ENCODE results near the gene SOX2. TPM values are rescaled to one million over a fixed set of nuclear protein-coding genes. Genes with fewer than 3 reads are reported as not detected.

SOX2 gene
- total RNA-seq: 100 to 1,000 TPM in 2 of 8 experiments, 10 to 100 TPM in 4, under 1 TPM in 1, not detected in 1; 0.41 to 144 (median 80.7) TPM

DNA sequence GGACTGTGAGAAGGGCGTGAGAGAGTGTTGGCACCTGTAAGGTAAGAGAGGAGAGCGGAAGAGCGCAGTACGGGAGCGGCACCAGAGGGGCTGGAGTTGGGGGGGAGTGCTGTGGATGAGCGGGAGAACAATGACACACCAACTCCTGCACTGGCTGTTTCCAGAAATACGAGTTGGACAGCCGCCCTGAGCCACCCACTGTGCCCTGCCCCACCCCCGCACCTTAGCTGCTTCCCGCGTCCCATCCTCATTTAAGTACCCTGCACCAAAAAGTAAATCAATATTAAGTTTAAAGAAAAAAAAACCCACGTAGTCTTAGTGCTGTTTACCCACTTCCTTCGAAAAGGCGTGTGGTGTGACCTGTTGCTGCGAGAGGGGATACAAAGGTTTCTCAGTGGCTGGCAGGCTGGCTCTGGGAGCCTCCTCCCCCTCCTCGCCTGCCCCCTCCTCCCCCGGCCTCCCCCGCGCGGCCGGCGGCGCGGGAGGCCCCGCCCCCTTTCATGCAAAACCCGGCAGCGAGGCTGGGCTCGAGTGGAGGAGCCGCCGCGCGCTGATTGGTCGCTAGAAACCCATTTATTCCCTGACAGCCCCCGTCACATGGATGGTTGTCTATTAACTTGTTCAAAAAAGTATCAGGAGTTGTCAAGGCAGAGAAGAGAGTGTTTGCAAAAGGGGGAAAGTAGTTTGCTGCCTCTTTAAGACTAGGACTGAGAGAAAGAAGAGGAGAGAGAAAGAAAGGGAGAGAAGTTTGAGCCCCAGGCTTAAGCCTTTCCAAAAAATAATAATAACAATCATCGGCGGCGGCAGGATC, at the start of gene SOX2:
TSS of gene SOX2 (plus strand) at position 601 of the 811 bp plus-strand sequence. CDS start 436 bp downstream, outside the sequence.
- Histone ChIP-seq H3K4me3 (peak within 1 kb of the TSS; percentile 46 to 64 (median 58)), H3K4me1 (replicated peaks in 1 of 2) (peaks cover 16 to 27% of the 10 kb centered on the region in 2 donors), H3K27ac (peak within 1 kb of the TSS; percentile 70 to 95)
- in situ Hi-C loops (cut with MboI; ENCODE audit: low pct_unique_long_range_greater_than_20kb in 2 of 9, low sequenced_read_pairs in 9 of 9, unreplicated experiment in 9 of 9): loop anchor here in 7 of 9 experiments (25.0 kb wide), 3 partner anchors 551 to 976 kb away; no protein-coding TSS in a partner anchor
- ATAC-seq (replicated peaks in 6 of 8): peak; percentile 42 to 80 (median 76)
- WGBS, 10 experiments: 0 to 15% (median 5%) methylated on average over 1 to 12 of the region's 37 CpGs; no CpG with 5 or more reads in 2 of the 10 experiments

DNA sequence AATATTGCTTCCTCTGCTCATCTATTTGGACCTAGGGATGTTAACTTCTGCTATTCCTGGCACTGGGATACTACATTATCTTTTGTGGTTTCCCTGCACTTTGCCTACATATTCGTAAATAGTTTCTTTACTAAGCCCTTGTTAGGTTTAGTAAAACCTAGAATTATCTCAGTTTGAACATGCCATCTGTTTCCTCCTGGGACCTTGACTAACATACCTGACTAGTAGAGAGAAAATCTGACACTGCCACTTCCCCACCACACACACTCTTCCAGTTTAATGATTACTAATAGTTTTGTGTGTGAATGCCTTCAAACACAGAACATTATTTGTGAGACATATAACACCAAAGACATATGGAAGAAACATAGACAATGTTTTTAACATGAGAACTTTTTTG, 28.2 kb upstream of the SOX2 start:
- WGBS, 10 experiments: 0 to 100% (median 44%) methylated on average over 1 of the region's 1 CpG; no CpG with 5 or more reads in 4 of the 10 experiments
- ATAC-seq (replicated peaks in 6 of 8): no peak
- in situ Hi-C loops (cut with MboI; ENCODE audit: low pct_unique_long_range_greater_than_20kb in 2 of 9, low sequenced_read_pairs in 9 of 9, unreplicated experiment in 9 of 9): loop anchor here in 1 of 9 experiments (25.0 kb wide), 1 partner anchor 471 kb away; no protein-coding TSS in a partner anchor
- Histone ChIP-seq H3K4me1 (replicated peaks in 1 of 2) (peaks cover 9 to 15% of the 10 kb centered on the region in 2 donors), H3K27ac (no peak overlapping the region), H3K4me3 (no peak overlapping the region)

DNA sequence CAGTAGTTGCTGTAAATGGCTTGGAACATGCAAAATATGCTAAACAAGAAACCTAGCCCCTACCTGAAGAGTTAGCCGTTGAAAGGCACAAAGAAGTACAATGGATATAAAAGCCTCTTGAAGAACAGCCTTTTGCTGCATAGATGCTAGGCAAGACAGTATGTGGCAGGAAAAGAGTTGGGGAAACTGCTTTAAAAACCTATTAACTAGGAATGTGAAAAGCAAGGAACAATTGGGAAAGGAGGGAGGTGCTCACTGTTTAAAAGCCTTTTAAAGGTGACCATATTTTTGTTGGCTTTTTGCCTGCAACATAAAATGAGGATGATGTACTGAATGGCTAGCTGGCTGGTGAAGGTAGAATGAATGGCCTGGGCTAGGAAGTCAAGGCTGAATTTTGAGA, 24.5 kb upstream of the SOX2 start:
- no peak overlapping the region for H3K27ac ChIP-seq
- peaks cover 13 to 28% of the 10 kb centered on the region in 2 donors for H3K4me1 ChIP-seq (replicated peaks in 1 of 2)
- in situ Hi-C loops (cut with MboI; ENCODE audit: low pct_unique_long_range_greater_than_20kb in 2 of 9, low sequenced_read_pairs in 9 of 9, unreplicated experiment in 9 of 9): loop anchor here in 1 of 9 experiments (25.0 kb wide), 1 partner anchor 475 kb away; no protein-coding TSS in a partner anchor
- no peak for ATAC-seq (replicated peaks in 6 of 8)
- WGBS, 10 experiments: 0 to 57% (median 15%) methylated on average over 1 of the region's 1 CpG; no CpG with 5 or more reads in 3 of the 10 experiments
- H3K4me3 ChIP-seq: no peak overlapping the region

DNA sequence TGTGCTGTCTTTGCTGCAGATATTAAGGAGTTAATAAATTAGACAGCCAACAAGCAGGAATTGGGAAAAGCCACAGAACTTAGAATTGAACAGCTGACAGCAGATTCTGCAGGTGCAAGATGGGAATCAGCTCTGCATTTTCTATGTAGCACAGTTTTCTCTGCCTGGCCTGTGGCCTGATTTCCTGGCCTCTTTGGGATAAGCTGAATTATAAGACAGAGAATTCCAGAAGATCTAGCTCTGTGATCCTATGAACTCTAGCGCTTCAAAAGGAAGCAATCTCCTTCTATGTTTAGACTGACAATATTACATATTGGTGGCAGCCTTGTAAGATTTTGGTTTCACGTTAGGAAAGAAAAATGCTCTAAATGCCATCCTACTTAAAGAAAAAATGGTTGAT, 24.0 kb upstream of the SOX2 start:
- H3K27ac ChIP-seq: no peak overlapping the region
- H3K4me3 ChIP-seq: no peak overlapping the region
- 13 to 100% (median 80%) methylated on average over 1 to 2 of the region's 2 CpGs; no CpG with 5 or more reads in 3 of the 10 experiments for WGBS, 10 experiments
- in situ Hi-C loops (cut with MboI; ENCODE audit: low pct_unique_long_range_greater_than_20kb in 2 of 9, low sequenced_read_pairs in 9 of 9, unreplicated experiment in 9 of 9): loop anchor here in 1 of 9 experiments (25.0 kb wide), 1 partner anchor 475 kb away; no protein-coding TSS in a partner anchor
- peaks cover 18 to 34% of the 10 kb centered on the region in 2 donors for H3K4me1 ChIP-seq (replicated peaks in 1 of 2)
- no peak for ATAC-seq (replicated peaks in 6 of 8)

DNA sequence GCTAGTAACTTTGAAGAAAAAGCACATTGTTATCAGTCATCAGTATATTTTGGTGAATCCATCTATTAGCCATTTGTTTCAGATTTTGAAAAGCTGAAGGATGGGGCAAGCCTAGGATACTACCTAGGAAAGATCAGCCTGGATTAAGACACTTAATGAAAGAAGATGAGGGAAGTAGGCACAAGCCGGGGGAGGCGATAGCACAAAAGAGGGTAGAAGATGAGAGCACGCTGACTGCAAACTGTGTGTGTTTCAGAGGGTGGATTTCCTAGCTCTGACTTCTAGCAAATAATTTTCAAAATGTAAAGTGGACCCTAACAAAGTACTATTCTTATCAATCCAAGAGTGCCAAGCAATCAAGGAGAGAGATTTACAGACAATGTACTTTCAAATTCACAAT, 22.2 kb upstream of the SOX2 start:
- Histone ChIP-seq H3K27ac (no peak overlapping the region), H3K4me1 (replicated peaks in 1 of 2) (peaks cover 19 to 43% of the 10 kb centered on the region in 2 donors), H3K4me3 (no peak overlapping the region)
- WGBS, 10 experiments: 41 to 100% (median 89%) methylated on average over 1 to 3 of the region's 3 CpGs; no CpG with 5 or more reads in 2 of the 10 experiments
- no peak for ATAC-seq (replicated peaks in 6 of 8)
- in situ Hi-C loops (cut with MboI; ENCODE audit: low pct_unique_long_range_greater_than_20kb in 2 of 9, low sequenced_read_pairs in 9 of 9, unreplicated experiment in 9 of 9): loop anchor here in 1 of 9 experiments (25.0 kb wide), 1 partner anchor 477 kb away; no protein-coding TSS in a partner anchor

DNA sequence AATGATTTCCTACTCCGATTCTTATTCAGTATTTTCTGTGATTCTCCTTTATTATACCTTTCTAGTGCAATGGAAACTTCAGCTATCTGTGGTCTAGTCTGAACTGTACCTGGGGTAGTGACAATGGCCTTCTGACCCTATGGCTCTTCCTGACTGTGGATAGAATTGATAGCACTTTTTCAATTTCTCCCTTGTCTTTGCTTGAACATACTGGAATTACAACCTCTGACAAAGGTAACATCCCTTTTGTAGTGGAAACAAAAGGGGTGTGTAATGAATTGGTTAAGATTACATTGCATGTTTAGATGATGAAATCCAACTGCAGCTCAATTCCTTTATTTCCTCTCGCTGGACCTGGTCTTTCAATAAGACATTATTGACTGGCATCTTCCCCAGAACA, 21.0 kb upstream of the SOX2 start:
- Histone ChIP-seq H3K4me1 (replicated peaks in 1 of 2) (peaks cover 25 to 43% of the 10 kb centered on the region in 2 donors), H3K27ac (no peak overlapping the region), H3K4me3 (no peak overlapping the region)
- in situ Hi-C loops (cut with MboI; ENCODE audit: low pct_unique_long_range_greater_than_20kb in 2 of 9, low sequenced_read_pairs in 9 of 9, unreplicated experiment in 9 of 9): loop anchor here in 2 of 9 experiments (10.0 to 25.0 kb wide), 2 partner anchors 476 to 478 kb away; no protein-coding TSS in a partner anchor
- ATAC-seq (replicated peaks in 6 of 8): no peak
- WGBS, 10 experiments: 7 to 100% (median 78%) methylated on average over 1 to 2 of the region's 2 CpGs

DNA sequence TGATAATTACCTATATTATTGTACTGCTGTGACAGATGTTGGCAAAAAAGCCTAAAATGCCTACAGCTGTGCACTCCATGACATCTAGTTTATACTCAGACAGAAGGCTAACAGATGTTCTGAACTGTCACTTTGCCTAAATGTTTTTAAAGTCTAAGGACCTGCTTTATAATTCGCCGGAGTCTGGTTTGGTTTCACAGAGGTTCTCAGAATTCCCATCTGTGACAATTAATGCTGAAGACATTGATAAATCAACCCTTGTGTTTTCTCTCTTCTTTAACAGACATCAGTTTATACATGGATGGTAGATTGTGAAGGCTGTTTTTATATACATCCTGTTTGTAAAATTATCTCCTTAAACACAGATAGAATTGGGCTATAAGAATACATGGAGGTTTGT, 19.8 kb upstream of the SOX2 start:
- WGBS, 10 experiments: 0 to 65% (median 25%) methylated on average over 2 of the region's 2 CpGs; no CpG with 5 or more reads in 5 of the 10 experiments
- Histone ChIP-seq H3K4me3 (no peak overlapping the region), H3K27ac (no peak overlapping the region), H3K4me1 (replicated peaks in 1 of 2) (peaks cover 33 to 42% of the 10 kb centered on the region in 2 donors)
- ATAC-seq (replicated peaks in 6 of 8): no peak
- in situ Hi-C loops (cut with MboI; ENCODE audit: low pct_unique_long_range_greater_than_20kb in 2 of 9, low sequenced_read_pairs in 9 of 9, unreplicated experiment in 9 of 9): loop anchor here in 2 of 9 experiments (10.0 to 25.0 kb wide), 2 partner anchors 477 to 480 kb away; no protein-coding TSS in a partner anchor

DNA sequence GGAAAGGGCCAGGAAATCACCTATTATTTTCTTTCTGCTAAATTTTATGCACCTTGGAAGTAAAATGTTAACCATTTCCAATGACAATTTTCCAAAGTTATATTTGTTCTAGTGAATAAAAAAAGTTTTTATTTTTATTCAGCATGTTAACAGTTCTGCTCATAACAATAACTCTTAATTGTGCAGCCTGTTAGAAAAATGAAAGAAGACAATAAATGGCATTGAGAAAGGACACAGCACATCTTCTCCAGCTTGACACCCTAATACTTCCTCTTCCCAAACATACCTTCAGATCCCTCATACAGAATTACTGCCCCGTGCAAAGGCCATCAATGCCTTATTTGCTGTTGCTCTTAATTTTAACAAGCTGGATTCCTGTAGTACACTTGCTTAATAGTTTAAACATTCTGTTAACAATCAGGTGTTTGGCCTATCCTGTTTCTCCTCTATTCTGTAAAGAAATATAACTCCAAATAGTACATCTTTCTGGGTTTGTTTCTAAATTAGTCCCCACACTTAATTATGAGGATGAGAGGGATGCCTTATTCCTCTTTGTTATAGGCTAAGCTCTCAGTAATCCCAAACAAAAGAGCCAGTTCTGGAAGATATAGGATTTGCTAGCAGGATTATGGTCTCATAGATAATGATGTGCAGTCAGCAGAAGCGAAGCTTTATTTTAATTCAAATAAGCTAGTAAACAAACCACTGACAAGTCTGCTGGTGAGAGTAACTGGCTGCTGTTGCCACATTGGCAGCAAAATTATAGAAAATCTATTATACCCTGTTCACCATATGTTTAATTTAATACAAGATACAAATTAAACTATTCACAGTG, 19.2 kb upstream of the SOX2 start:
- Histone ChIP-seq H3K4me3 (no peak overlapping the region), H3K4me1 (replicated peaks in 1 of 2) (peaks cover 28 to 39% of the 10 kb centered on the region in 2 donors), H3K27ac (no peak overlapping the region)
- in situ Hi-C loops (cut with MboI; ENCODE audit: low pct_unique_long_range_greater_than_20kb in 2 of 9, low sequenced_read_pairs in 9 of 9, unreplicated experiment in 9 of 9): loop anchor here in 2 of 9 experiments (10.0 to 25.0 kb wide), 2 partner anchors 478 to 480 kb away; no protein-coding TSS in a partner anchor
- ATAC-seq (replicated peaks in 6 of 8): no peak
- 0 to 71% (median 49%) methylated on average over 1 to 2 of the region's 2 CpGs for WGBS, 10 experiments

DNA sequence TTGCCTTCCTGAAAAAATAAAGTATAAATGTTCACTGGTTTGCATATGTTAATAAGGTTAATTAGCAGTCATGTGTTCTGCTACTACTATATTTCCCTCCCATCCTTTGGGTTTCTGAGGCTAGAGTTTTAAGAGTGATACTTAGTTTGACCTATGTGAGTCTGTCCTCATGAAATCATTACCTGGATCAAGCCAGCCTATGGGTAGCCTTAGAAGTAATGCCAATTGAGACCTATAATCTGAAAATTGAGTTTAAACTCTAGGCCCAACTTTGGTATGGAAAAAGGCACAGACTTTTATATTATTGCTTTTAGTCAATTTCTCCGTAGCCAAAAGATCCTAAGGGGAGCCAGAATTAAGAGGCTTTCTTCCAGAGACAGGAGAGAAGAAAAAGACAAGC, 18.4 kb upstream of the SOX2 start:
- Histone ChIP-seq H3K4me3 (no peak overlapping the region), H3K27ac (no peak overlapping the region), H3K4me1 (replicated peaks in 1 of 2) (peaks cover 25 to 34% of the 10 kb centered on the region in 2 donors)
- no peak for ATAC-seq (replicated peaks in 6 of 8)
- in situ Hi-C loops (cut with MboI; ENCODE audit: low pct_unique_long_range_greater_than_20kb in 2 of 9, low sequenced_read_pairs in 9 of 9, unreplicated experiment in 9 of 9): loop anchor here in 2 of 9 experiments (10.0 to 25.0 kb wide), 2 partner anchors 478 to 481 kb away; no protein-coding TSS in a partner anchor
- WGBS, 10 experiments: 11 to 100% (median 83%) methylated on average over 1 of the region's 1 CpG; no CpG with 5 or more reads in 4 of the 10 experiments

DNA sequence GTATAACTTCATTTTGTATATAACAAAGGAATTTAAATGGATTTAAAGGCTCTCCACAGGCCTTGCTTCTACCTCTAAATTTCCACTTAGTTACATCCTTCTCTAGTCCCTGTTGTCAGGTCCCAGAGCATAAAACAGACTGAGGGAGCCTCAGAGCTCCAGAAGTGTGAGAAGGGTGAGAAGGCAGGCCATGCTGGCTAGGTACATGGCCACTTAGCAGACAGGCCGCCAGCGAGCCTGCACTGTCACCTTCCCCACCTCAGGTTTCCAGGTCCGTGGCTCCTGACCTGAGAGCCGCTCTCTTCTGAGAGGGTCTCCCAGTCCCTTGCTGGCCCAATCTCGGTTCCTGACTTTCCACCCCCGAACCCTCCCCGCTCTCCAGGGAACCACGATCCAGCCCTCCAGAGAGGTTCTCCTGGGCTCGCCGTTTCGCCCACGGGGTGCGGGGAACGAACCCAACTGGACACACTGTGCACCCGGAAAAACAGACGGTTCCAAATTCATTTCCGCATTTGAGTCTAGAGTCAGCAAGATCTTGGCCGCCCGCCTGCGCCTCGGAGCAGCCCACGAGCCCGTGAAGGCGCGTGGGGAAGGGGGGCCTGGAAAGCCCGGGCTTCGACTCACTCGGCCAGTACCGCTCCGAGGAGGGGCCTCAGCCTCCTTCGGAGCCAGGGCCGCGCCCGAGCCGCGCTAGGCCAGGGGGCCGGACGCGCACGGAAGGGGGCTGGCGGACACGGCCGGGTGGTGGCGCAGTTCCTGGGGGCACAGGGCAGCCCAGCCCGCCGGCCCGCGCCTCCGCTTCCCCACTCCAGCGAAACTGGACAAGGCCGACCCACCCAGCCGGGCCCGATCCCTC, 16.7 kb upstream of the SOX2 start:
- Histone ChIP-seq H3K4me3 (peak overlapping the region in 3 of 5 donors; percentile 16 to 26 (median 22)), H3K27ac (no peak overlapping the region), H3K4me1 (replicated peaks in 1 of 2) (peaks cover 41 to 48% of the 10 kb centered on the region in 2 donors)
- in situ Hi-C loops (cut with MboI; ENCODE audit: low pct_unique_long_range_greater_than_20kb in 2 of 9, low sequenced_read_pairs in 9 of 9, unreplicated experiment in 9 of 9): loop anchor here in 2 of 9 experiments (10.0 to 25.0 kb wide), 2 partner anchors 480 to 483 kb away; no protein-coding TSS in a partner anchor
- ATAC-seq (replicated peaks in 6 of 8): peak in 6 of 8 experiments; percentile 33 to 86 (median 46)
- WGBS, 10 experiments: 91 to 95% methylated on average over 4 to 12 of the region's 53 CpGs; no CpG with 5 or more reads in 8 of the 10 experiments

DNA sequence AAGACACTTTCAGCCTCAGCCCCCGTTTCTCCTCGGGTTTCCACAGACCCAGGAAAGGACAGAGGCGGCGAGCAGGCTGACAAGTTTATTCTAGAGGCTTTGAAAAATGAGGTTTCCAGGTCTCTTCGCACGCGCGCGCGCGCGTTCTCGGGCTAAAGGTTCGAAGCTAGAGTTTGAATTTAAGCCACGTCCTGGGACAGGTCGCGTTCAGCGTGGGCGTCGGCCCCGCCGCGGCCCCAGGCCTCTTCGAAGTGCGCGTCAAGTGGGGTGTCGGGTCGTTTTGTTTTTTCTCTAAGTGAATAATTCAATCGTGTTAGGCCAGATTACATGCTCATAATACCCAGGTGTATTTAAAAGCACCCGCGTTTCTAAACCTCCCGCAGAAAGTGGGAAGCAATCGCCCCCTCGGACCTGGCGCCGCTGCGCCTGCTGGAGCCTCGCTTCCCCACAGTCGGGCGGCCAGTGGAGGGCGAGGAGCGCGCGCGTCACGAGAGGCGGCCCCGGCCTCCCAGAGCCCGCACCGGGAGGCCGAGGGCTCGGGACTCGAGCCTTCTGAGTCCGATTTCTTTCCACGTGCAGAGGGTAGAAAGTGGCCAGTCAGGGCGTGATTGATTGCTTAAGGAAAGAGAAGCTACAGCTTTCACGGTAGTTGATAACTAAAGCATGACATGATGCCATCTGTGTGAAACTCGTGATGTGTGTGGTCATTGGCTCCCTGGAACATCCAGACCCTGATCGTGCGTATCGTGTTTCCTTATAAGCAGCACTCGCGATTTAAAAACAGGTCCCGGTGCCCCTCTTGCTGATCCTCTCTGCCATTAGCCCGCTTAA, 15.8 kb upstream of the SOX2 start:
- H3K27ac ChIP-seq: no peak overlapping the region
- WGBS, 10 experiments: 4 to 36% (median 15%) methylated on average over 5 to 23 of the region's 65 CpGs; no CpG with 5 or more reads in 1 of the 10 experiments

More for the DNA sequence above, 15.8 kb upstream of the SOX2 start:
- peak in 6 of 8 experiments; percentile 25 to 76 (median 45) for ATAC-seq (replicated peaks in 6 of 8)
- in situ Hi-C loops (cut with MboI; ENCODE audit: low pct_unique_long_range_greater_than_20kb in 2 of 9, low sequenced_read_pairs in 9 of 9, unreplicated experiment in 9 of 9): loop anchor here in 2 of 9 experiments (10.0 to 25.0 kb wide), 2 partner anchors 481 to 484 kb away; no protein-coding TSS in a partner anchor
- peak overlapping the region in 4 of 5 donors; percentile 1 to 26 (median 19) for H3K4me3 ChIP-seq
- peaks cover 43 to 46% of the 10 kb centered on the region in 2 donors for H3K4me1 ChIP-seq (replicated peaks in 1 of 2)
